ENCODE results near the gene CSTB. TPM values are rescaled to one million over a fixed set of nuclear protein-coding genes. Genes with fewer than 3 reads are reported as not detected.

The CSTB gene
- total RNA-seq, 1 experiment from 2014 or later: 49.9 TPM

- TSS peak; percentile 31 for BruUV-seq (replicated peaks)
- Mint-ChIP-seq H3K4me3 (ENCODE audit: unreplicated experiment) (no peak overlapping the region), H3K4me1 (ENCODE audit: low read depth, unreplicated experiment) (no peaks in the 10 kb centered on the region), H3K27me3 (ENCODE audit: insufficient read depth, unreplicated experiment) (no peaks in the 10 kb centered on the region), H3K27ac (ENCODE audit: unreplicated experiment) (no peak overlapping the region), H3K9me3 (ENCODE audit: unreplicated experiment) (no peaks in the 10 kb centered on the region), H3K36me3 (ENCODE audit: insufficient read depth, unreplicated experiment) (peaks cover 48% of the 10 kb centered on the region)
- Histone ChIP-seq H3K4me3 (ENCODE audit: low read depth, low read length) (no peak overlapping the region), H3K9me3 (no peaks in the 10 kb centered on the region), H3K4me1 (no peaks in the 10 kb centered on the region), H3K36me3 (ENCODE audit: control insufficient read depth, insufficient read depth, low read length) (peaks cover 5% of the 10 kb centered on the region), H3K27me3 (replicated peaks; ENCODE audit: control insufficient read depth, insufficient read depth, low read length) (no peaks in the 10 kb centered on the region)
- no peak for TF ChIP-seq CTCF (IDR thresholded peaks at IDR 0.05; ENCODE audit: insufficient read depth in 1 of 2, low read depth in 1 of 2, low read length in 1 of 2, severe bottlenecking in 1 of 2, unreplicated experiment in 1 of 2)
- DNase-seq: no peak
- intact Hi-C loops (cut with micrococcal nuclease; ENCODE audit: unreplicated experiment): no loop called here
- CTCF ChIA-PET: no interaction called here
- POLR2A ChIA-PET: no interaction called here
Observed at GRCh38 chr21:43803558-43804300, 27.6 kb upstream of the CSTB start.

GRCh38 chr21:43802713-43803313 is 26.7 kb upstream of the CSTB start:
- Mint-ChIP-seq H3K27ac (ENCODE audit: unreplicated experiment) (no peak overlapping the region), H3K36me3 (ENCODE audit: insufficient read depth, unreplicated experiment) (peaks cover 57% of the 10 kb centered on the region), H3K4me3 (ENCODE audit: unreplicated experiment) (no peak overlapping the region), H3K4me1 (ENCODE audit: low read depth, unreplicated experiment) (no peaks in the 10 kb centered on the region), H3K9me3 (ENCODE audit: unreplicated experiment) (no peaks in the 10 kb centered on the region), H3K27me3 (ENCODE audit: insufficient read depth, unreplicated experiment) (no peaks in the 10 kb centered on the region)
- Histone ChIP-seq H3K27me3 (replicated peaks; ENCODE audit: control insufficient read depth, insufficient read depth, low read length) (no peaks in the 10 kb centered on the region), H3K36me3 (ENCODE audit: control insufficient read depth, insufficient read depth, low read length) (peaks cover 5% of the 10 kb centered on the region), H3K9me3 (no peaks in the 10 kb centered on the region), H3K4me3 (ENCODE audit: low read depth, low read length) (no peak overlapping the region), H3K4me1 (no peaks in the 10 kb centered on the region)
- intact Hi-C loops (cut with micrococcal nuclease; ENCODE audit: unreplicated experiment): no loop called here
- CTCF ChIA-PET: no interaction called here
- no peak for TF ChIP-seq CTCF (IDR thresholded peaks at IDR 0.05; ENCODE audit: insufficient read depth in 1 of 2, low read depth in 1 of 2, low read length in 1 of 2, severe bottlenecking in 1 of 2, unreplicated experiment in 1 of 2)
- POLR2A ChIA-PET: no interaction called here
- no peak for DNase-seq
- no TSS peak for BruUV-seq (replicated peaks)

GRCh38 chr21:43801006-43801783 is 25.1 kb upstream of the CSTB start:
- peaks cover 70% of the 10 kb centered on the region for H3K36me3 Mint-ChIP-seq (ENCODE audit: insufficient read depth, unreplicated experiment)
- H3K4me1 Mint-ChIP-seq (ENCODE audit: low read depth, unreplicated experiment): no peaks in the 10 kb centered on the region
- H3K4me1 ChIP-seq: no peaks in the 10 kb centered on the region
- no peaks in the 10 kb centered on the region for H3K9me3 ChIP-seq
- H3K36me3 ChIP-seq (ENCODE audit: control insufficient read depth, insufficient read depth, low read length): peaks cover 5% of the 10 kb centered on the region
- TF ChIP-seq CTCF (IDR thresholded peaks at IDR 0.05; ENCODE audit: insufficient read depth in 1 of 2, low read depth in 1 of 2, low read length in 1 of 2, severe bottlenecking in 1 of 2, unreplicated experiment in 1 of 2): no peak
- H3K27me3 Mint-ChIP-seq (ENCODE audit: insufficient read depth, unreplicated experiment): no peaks in the 10 kb centered on the region
- intact Hi-C loops (cut with micrococcal nuclease; ENCODE audit: unreplicated experiment): no loop called here
- H3K9me3 Mint-ChIP-seq (ENCODE audit: unreplicated experiment): no peaks in the 10 kb centered on the region
- no peaks in the 10 kb centered on the region for H3K27me3 ChIP-seq (replicated peaks; ENCODE audit: control insufficient read depth, insufficient read depth, low read length)
- H3K4me3 ChIP-seq (ENCODE audit: low read depth, low read length): no peak overlapping the region
- no TSS peak for BruUV-seq (replicated peaks)
- H3K27ac Mint-ChIP-seq (ENCODE audit: unreplicated experiment): no peak overlapping the region
- DNase-seq: no peak
- no peak overlapping the region for H3K4me3 Mint-ChIP-seq (ENCODE audit: unreplicated experiment)
- ChIA-PET POLR2A (no interaction called here), CTCF (no interaction called here)
